GM12875 (cell line): ENCODE data around the gene GIGYF2.
"Not testable (repeated sequence)": the region's sequence is repeated elsewhere in the genome, so short reads cannot be mapped to it uniquely, and the experiment has no call there.

Source experiments
- H3K4me3 ChIP-seq: one replicate; pipeline ENCODE4 v1.5.1; 2011; ENCODE audit warnings: low read depth, low read length, control low read depth
- CTCF ChIP-seq: IDR thresholded peaks from 2 replicates; pipeline ENCODE4 v1.5.1; 2011; ENCODE audit warnings: low read depth, mild to moderate bottlenecking, control low read depth, inconsistent platforms, low read length, moderate library complexity, borderline replicate concordance; ENCODE audit not compliant: insufficient read depth

GIGYF2 gene

GRCh38 chr2:232839411-232840079, 142.4 kb downstream of the GIGYF2 start:
- H3K4me3 ChIP-seq = no peak overlapping the region
- TF ChIP-seq CTCF = no peak

- TF ChIP-seq CTCF = no peak
- no peak overlapping the region for H3K4me3 ChIP-seq
These were observed 145.6 kb downstream of the GIGYF2 start for GRCh38 chr2:232842689-232843088.

GRCh38 chr2:232843834-232844233, 146.7 kb downstream of the GIGYF2 start:
- no peak overlapping the region for H3K4me3 ChIP-seq
- TF ChIP-seq CTCF = no peak

- no peak for TF ChIP-seq CTCF
- H3K4me3 ChIP-seq = no peak overlapping the region
These were observed 148.9 kb downstream of the GIGYF2 start for GRCh38 chr2:232846055-232846454.

- no peak for TF ChIP-seq CTCF
- H3K4me3 ChIP-seq = no peak overlapping the region
These were observed 152.9 kb downstream of the GIGYF2 start for GRCh38 chr2:232850039-232850438.

GRCh38 chr2:232852081-232852480, 154.9 kb downstream of the GIGYF2 start:
- not testable (repeated sequence) for H3K4me3 ChIP-seq

- no peak overlapping the region for H3K4me3 ChIP-seq
- TF ChIP-seq CTCF = no peak
These were observed 155.5 kb downstream of the GIGYF2 start for GRCh38 chr2:232852676-232853075.
